HepG2 (cell line): Measurements from ENCODE around the gene ERVH48-1. TPM values are rescaled to one million over a fixed set of nuclear protein-coding genes. Genes with fewer than 3 reads are reported as not detected.

Experiments
- FOXM1 ChIP-seq: sonication (generic); formaldehyde crosslinking; IDR thresholded peaks from 2 replicates; pipeline ENCODE4 v1.5.0; 2020; ENCODE audit warnings: missing genetic modification reagents
- MEIS1 ChIP-seq: sonication (generic); formaldehyde crosslinking; IDR thresholded peaks from 2 replicates; pipeline ENCODE4 v1.9.0; 2021; ENCODE audit warnings: mild to moderate bottlenecking, missing genetic modification reagents, moderate library complexity, borderline replicate concordance
- MIER3 ChIP-seq: IDR thresholded peaks from 2 replicates; pipeline ENCODE4 v1.6.1; 2016; ENCODE audit warnings: missing compliant biosample characterization, borderline replicate concordance
- MTF2 ChIP-seq: sonication (generic); formaldehyde crosslinking; IDR thresholded peaks from 2 replicates; pipeline ENCODE4 v1.5.0; 2020; ENCODE audit warnings: missing genetic modification reagents, borderline replicate concordance
- PRPF4 ChIP-seq: fragments of 200-400 bp; formaldehyde crosslinking; IDR thresholded peaks from 2 replicates; pipeline ENCODE4 v1.6.1; 2016; ENCODE audit warnings: low read length, low read depth; ENCODE audit not compliant: poor library complexity, severe bottlenecking
- RFX3 ChIP-seq: IDR thresholded peaks from 2 replicates; pipeline ENCODE4 v1.6.1; 2016; ENCODE audit warnings: missing biosample characterization, missing genetic modification reagents
- RFXAP ChIP-seq: sonication (generic); formaldehyde crosslinking; IDR thresholded peaks from 2 replicates; pipeline ENCODE4 v1.4.0; 2020; ENCODE audit warnings: missing genetic modification reagents, borderline replicate concordance
- SMC3 ChIP-seq: IDR thresholded peaks from 2 replicates; pipeline ENCODE4 v1.6.1; 2011; ENCODE audit warnings: low read length, improper control_type of control experiment
- SRSF4 ChIP-seq: fragments of 200-400 bp; formaldehyde crosslinking; IDR thresholded peaks from one replicate; pipeline ENCODE4 v1.6.1; 2018; ENCODE audit warnings: mild to moderate bottlenecking, low read depth, low read length, moderate library complexity; ENCODE audit not compliant: poor library complexity, severe bottlenecking
- U2AF2 ChIP-seq: fragments of 200-400 bp; formaldehyde crosslinking; IDR thresholded peaks from 2 replicates; pipeline ENCODE4 v1.6.1; 2017; ENCODE audit warnings: low read depth, mild to moderate bottlenecking, low read length
- ZBTB7B ChIP-seq: sonication (generic); formaldehyde crosslinking; IDR thresholded peaks from 2 replicates; pipeline ENCODE4 v1.4.0; 2020; ENCODE audit warnings: missing genetic modification reagents
- ZNF251 ChIP-seq: sonication (generic); formaldehyde crosslinking; IDR thresholded peaks from 2 replicates; pipeline ENCODE4 v1.9.0; 2021; ENCODE audit warnings: mild to moderate bottlenecking, missing genetic modification reagents
- ZNF282 ChIP-seq: fragments of 450-650 bp; IDR thresholded peaks from 2 replicates; pipeline ENCODE4 v1.6.1; 2018; ENCODE audit not compliant: partially characterized antibody
- ZNF737 ChIP-seq: sonication (generic); formaldehyde crosslinking; IDR thresholded peaks from 2 replicates; pipeline ENCODE4 v1.5.0; 2020; ENCODE audit warnings: missing genetic modification reagents, mild to moderate bottlenecking, borderline replicate concordance
- ZNF766 ChIP-seq: sonication (generic); formaldehyde crosslinking; IDR thresholded peaks from 2 replicates; pipeline ENCODE4 v1.5.0; 2020; ENCODE audit warnings: missing genetic modification reagents, borderline replicate concordance
- polyA plus RNA-seq, 8 experiments: library from polyadenylated mRNA; depleted of rRNA in 3 of 8; stranded (reverse) in 7 of 8; unstranded in 1 of 8; fragments of >200 nt; fragmentation: Illumina TruSeq in 4 of 8; extraction: Trizol in 4 of 8; gene quantifications; 2 replicates each; pipeline versions ENCODE4 v1.2.1 to v1.2.3, GENCODE V29; 2011 to 2016; ENCODE audit warnings: low read depth in 4 of 8, missing spikeins in 1 of 8, mixed read lengths in 1 of 8; ENCODE audit not compliant: insufficient read depth in 1 of 8
- total RNA-seq, 5 experiments: library from RNA; depleted of rRNA; stranded (reverse); fragments of >200 nt; fragmentation: Illumina TruSeq; extraction: Trizol; gene quantifications; 2 replicates each; pipeline ENCODE4 v1.2.3, GENCODE V29; 2016; ENCODE audit warnings: low read depth in 1 of 5
- TF ChIP-seq, protein P1 (sequence below): sonication (generic); formaldehyde crosslinking; IDR thresholded peaks from 2 replicates; pipeline ENCODE4 v1.4.0; 2020; ENCODE audit warnings: missing genetic modification reagents, borderline replicate concordance
- TF ChIP-seq, protein P2 (sequence below), 2 experiments: IDR thresholded peaks; 2 replicates each; pipeline ENCODE4 v1.6.1; 2011 to 2012; ENCODE audit warnings: low read length in 2 of 2, borderline replicate concordance in 1 of 2, low read depth in 1 of 2, mild to moderate bottlenecking in 1 of 2, moderate library complexity in 1 of 2
- TF ChIP-seq, protein P3 (sequence below): sonication (generic); formaldehyde crosslinking; IDR thresholded peaks from 2 replicates; pipeline ENCODE4 v1.5.1; 2020; ENCODE audit warnings: missing genetic modification reagents, mild to moderate bottlenecking, borderline replicate concordance
- TF ChIP-seq, protein P4 (sequence below): IDR thresholded peaks from 2 replicates; pipeline ENCODE4 v1.6.1; 2016; ENCODE audit warnings: missing compliant biosample characterization, missing genetic modification reagents, borderline replicate concordance

ERVH48-1 gene
- total and polyA plus RNA-seq, 2 of the 13 experiments (the other 11 are each of a cell fraction or from before 2014, with no cell fraction given): 1.8 TPM; not detected in 1

DNA sequence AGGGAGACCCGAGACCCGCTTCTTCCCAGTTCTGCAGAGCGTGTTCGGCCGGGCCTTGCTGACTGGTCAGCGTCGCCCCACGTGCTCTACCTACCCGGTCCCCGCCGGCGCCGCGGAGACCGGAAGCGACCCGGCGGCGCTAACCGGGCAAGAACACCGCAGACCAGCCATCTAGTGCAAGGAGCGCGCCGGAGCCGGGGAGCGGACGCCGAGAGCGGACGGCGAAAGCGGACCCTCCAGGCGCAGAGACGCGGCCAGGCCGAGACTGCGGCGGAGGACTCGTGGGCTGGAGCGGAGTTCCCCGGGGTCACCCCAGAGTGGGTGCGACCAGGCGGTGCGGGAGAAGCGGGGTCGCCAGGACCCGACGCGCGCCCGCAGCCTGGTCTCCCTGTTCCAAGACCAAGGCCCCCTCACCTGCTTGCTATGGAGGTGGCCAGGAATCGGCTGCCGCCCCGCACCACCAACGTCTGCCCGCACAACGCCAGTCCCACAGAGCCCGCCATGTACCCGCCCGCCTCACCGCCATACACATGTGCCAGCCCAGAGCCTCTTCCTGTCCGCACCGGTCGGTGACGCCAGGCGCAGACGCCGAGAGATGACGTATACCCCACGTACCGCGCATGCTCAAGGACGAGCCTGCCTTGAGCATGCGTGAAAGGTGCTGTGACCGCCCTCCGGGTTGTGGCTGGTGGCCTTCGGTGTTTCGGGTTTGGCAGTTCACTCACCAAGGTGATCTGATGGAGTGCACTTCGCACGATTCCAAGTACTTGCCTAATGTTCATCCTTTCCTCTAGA, 46.2 kb downstream of the ERVH48-1 start, which contains the start of gene WDR4 (continued):
- TF ChIP-seq, protein P1, sequence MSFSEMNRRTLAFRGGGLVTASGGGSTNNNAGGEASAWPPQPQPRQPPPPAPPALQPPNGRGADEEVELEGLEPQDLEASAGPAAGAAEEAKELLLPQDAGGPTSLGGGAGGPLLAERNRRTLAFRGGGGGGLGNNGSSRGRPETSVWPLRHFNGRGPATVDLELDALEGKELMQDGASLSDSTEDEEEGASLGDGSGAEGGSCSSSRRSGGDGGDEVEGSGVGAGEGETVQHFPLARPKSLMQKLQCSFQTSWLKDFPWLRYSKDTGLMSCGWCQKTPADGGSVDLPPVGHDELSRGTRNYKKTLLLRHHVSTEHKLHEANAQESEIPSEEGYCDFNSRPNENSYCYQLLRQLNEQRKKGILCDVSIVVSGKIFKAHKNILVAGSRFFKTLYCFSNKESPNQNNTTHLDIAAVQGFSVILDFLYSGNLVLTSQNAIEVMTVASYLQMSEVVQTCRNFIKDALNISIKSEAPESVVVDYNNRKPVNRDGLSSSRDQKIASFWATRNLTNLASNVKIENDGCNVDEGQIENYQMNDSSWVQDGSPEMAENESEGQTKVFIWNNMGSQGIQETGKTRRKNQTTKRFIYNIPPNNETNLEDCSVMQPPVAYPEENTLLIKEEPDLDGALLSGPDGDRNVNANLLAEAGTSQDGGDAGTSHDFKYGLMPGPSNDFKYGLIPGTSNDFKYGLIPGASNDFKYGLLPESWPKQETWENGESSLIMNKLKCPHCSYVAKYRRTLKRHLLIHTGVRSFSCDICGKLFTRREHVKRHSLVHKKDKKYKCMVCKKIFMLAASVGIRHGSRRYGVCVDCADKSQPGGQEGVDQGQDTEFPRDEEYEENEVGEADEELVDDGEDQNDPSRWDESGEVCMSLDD (CRISPR knock-in tag): 0 out of 2 replicates have a peak, but pooled peaks have one; percentile 10
- TF ChIP-seq RFXAP (peak; percentile 87; the same call in 1 of the 2 replicates), MTF2 (CRISPR knock-in tag) (no peak), FOXM1 (CRISPR knock-in tag) (no peak), ZNF282 (no peak), PRPF4 (no peak), ZNF251 (no peak), ZBTB7B (CRISPR knock-in tag) (no peak), SMC3 (no peak), ZNF737 (CRISPR knock-in tag) (no peak), MEIS1 (CRISPR knock-in tag) (no peak), MIER3 (CRISPR knock-in tag) (peak; percentile 70; the same call in 1 of the 2 replicates), U2AF2 (no peak), SRSF4 (no peak), ZNF766 (CRISPR knock-in tag) (no peak), RFX3 (CRISPR knock-in tag) (no peak)
- TF ChIP-seq, protein P2, sequence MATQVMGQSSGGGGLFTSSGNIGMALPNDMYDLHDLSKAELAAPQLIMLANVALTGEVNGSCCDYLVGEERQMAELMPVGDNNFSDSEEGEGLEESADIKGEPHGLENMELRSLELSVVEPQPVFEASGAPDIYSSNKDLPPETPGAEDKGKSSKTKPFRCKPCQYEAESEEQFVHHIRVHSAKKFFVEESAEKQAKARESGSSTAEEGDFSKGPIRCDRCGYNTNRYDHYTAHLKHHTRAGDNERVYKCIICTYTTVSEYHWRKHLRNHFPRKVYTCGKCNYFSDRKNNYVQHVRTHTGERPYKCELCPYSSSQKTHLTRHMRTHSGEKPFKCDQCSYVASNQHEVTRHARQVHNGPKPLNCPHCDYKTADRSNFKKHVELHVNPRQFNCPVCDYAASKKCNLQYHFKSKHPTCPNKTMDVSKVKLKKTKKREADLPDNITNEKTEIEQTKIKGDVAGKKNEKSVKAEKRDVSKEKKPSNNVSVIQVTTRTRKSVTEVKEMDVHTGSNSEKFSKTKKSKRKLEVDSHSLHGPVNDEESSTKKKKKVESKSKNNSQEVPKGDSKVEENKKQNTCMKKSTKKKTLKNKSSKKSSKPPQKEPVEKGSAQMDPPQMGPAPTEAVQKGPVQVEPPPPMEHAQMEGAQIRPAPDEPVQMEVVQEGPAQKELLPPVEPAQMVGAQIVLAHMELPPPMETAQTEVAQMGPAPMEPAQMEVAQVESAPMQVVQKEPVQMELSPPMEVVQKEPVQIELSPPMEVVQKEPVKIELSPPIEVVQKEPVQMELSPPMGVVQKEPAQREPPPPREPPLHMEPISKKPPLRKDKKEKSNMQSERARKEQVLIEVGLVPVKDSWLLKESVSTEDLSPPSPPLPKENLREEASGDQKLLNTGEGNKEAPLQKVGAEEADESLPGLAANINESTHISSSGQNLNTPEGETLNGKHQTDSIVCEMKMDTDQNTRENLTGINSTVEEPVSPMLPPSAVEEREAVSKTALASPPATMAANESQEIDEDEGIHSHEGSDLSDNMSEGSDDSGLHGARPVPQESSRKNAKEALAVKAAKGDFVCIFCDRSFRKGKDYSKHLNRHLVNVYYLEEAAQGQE (IDR thresholded peaks at IDR 0.05; ENCODE audit: borderline replicate concordance in 1 of 2, low read depth in 1 of 2, low read length in 2 of 2): peak in 1 of 2 experiments; percentile 67; a peak in 1 of 4 replicates
- TF ChIP-seq, protein P3, sequence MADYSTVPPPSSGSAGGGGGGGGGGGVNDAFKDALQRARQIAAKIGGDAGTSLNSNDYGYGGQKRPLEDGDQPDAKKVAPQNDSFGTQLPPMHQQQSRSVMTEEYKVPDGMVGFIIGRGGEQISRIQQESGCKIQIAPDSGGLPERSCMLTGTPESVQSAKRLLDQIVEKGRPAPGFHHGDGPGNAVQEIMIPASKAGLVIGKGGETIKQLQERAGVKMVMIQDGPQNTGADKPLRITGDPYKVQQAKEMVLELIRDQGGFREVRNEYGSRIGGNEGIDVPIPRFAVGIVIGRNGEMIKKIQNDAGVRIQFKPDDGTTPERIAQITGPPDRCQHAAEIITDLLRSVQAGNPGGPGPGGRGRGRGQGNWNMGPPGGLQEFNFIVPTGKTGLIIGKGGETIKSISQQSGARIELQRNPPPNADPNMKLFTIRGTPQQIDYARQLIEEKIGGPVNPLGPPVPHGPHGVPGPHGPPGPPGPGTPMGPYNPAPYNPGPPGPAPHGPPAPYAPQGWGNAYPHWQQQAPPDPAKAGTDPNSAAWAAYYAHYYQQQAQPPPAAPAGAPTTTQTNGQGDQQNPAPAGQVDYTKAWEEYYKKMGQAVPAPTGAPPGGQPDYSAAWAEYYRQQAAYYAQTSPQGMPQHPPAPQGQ: no peak
- TF ChIP-seq, protein P4, sequence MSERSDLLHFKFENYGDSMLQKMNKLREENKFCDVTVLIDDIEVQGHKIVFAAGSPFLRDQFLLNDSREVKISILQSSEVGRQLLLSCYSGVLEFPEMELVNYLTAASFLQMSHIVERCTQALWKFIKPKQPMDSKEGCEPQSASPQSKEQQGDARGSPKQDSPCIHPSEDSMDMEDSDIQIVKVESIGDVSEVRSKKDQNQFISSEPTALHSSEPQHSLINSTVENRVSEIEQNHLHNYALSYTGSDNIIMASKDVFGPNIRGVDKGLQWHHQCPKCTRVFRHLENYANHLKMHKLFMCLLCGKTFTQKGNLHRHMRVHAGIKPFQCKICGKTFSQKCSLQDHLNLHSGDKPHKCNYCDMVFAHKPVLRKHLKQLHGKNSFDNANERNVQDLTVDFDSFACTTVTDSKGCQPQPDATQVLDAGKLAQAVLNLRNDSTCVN (CRISPR knock-in tag): peak; percentile 37; the same call in 1 of the 2 replicates
